NCI-H2227 (cell line): ENCODE results near the gene MOGAT3.

ENCODE experiments used
- DNase-seq: peaks from one replicate; lab custom pipeline; 2025; ENCODE audit not compliant: unreplicated experiment; lab: John Stamatoyannopoulos, UW

The MOGAT3 gene, protein sequence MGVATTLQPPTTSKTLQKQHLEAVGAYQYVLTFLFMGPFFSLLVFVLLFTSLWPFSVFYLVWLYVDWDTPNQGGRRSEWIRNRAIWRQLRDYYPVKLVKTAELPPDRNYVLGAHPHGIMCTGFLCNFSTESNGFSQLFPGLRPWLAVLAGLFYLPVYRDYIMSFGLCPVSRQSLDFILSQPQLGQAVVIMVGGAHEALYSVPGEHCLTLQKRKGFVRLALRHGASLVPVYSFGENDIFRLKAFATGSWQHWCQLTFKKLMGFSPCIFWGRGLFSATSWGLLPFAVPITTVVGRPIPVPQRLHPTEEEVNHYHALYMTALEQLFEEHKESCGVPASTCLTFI

DNA sequence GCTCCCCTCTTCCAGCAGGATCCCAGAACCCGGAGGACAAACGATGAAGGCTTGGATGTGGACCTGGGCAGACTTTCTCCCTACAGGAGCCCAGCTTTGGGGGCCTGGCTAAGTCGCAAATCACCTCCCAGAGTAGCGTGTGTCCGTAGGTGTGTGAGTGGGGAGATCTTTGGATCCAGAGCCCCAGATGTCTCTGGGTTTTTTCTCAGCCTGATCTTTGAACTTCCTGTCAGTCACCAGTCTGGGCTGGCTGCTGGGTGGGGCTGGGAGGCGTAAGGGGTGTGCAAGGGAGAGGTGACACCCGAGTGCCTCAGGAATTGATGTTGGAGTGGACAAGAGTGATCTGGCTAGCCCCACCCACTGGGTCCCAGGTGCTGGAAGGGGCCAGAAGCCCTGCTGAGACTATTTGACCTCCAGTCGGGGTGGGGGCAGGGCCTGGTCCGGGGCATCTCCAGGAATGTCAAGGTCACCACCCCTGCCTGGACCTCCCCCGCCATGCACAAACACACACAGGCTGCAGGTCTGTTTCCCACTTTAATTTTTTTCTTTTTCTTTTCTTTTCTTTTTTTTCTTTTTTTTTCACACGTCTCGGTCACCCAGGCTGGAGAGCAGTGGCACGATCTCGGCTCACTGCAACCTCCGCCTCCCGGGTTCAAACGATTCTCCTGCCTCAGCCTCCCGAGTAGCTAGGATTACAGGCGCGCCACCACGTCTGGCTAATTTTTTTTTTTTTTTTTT lies at the start of gene MOGAT3:
Gene MOGAT3 (minus strand): TSS at position 175 of the 738 bp plus-strand sequence. CDS start 182 bp downstream, outside the sequence.
- no peak for DNase-seq

DNA sequence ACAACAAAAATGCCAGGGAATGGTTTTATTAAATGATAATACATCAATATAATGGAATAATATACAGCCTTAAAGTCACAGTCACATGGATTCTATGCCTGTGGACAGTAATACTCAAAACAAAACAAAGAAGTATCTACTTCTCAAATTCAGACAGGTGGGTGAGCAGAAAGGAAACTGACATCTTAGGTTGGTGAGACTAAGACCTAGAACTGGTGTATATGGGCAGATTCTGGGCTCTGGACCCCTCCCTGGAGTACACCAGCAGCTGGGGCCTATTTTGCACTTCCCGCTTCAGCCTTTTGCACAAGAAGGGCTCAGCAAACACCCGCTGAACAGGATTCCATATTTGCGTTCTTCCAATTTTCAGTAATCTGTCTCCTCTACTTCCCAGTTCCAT lies 49.5 kb upstream of the MOGAT3 start:
- no peak for DNase-seq

DNA sequence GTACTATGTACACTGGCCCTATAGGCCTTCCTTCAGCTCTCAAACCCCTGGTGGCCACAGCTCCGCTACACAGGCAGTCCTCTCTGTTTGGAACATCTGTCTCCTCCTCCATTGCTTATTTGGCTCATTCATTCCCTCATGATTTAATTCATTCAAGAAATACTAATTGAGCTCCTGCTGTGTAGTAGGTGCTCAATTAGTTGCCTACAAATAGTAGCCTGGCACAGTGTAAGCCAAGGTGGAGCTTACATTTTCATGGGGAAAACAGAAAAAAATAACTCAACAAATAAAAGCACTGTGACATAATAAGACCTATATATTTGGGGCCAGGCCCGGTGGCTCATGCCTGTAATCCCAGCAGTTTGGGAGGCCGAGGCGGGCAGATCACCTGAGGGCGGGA lies 47.4 kb upstream of the MOGAT3 start:
- no peak for DNase-seq

DNA sequence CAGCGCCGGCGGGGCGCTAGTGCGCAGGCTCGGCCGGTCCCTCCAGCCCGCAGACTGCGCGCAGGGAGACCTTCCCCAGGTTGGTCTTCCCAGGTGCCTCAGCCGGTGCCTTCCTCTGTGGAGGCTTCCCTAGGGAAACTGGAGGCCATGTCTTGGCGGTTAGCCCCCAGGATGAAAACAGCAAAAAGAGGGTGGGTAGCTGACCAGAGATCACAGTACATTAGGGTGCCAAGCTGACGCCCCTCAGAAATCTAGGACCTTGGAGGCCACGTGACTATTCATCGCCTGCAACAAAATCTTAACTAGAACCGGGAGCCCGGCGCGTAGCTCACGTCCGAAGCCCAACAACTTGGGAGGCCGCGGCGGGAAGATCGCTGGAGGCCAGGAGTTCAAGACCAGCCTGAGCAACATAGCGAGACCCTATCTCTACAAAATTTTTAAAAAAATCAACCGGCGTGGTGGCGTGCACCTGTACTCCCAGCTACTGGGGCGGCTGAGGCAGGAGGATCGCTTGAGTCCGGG lies 44.4 kb upstream of the MOGAT3 start:
- DNase-seq: no peak

DNA sequence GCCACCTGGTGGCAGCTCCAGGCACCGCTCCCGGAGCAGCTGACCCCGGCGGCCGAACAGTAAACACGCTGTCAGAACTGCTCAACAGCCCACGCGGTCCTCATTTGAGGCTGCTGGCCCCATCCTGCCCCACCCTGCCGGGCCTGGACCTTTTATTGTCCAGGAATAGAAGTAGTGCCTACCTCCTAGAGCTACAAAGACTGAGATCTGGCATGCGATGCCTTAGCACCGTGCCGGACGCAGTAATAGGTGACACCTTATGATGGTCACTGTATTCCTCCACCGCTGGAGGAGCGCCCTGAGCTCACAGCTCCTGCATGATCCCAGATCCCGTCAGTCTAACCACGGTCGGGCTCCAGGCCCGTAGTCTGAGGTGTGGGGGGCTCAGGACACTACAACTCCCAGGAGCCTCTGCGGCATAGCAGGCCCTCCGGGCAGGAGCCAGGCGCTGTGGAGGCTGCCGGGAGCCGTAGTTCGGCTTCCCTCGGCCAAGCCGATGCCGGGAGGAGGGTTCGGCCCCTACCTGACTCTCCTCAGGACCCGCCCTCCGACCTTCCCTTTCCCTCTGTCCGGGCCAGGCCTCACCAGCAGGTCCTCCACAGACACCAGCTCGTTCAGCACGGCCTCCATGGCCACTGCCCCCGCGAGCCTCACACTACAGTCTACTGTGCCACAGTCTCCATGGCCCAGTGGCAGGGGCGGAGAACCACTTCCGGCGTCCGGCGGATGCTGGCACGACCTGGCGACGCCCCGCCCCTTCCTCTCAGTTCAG lies 43.7 kb upstream of the MOGAT3 start, which contains the start of gene FIS1:
Gene FIS1 (minus strand): TSS at position 707 of the 772 bp plus-strand sequence. CDS start 77 bp downstream, at position 630.
- peak; percentile 96 for DNase-seq

DNA sequence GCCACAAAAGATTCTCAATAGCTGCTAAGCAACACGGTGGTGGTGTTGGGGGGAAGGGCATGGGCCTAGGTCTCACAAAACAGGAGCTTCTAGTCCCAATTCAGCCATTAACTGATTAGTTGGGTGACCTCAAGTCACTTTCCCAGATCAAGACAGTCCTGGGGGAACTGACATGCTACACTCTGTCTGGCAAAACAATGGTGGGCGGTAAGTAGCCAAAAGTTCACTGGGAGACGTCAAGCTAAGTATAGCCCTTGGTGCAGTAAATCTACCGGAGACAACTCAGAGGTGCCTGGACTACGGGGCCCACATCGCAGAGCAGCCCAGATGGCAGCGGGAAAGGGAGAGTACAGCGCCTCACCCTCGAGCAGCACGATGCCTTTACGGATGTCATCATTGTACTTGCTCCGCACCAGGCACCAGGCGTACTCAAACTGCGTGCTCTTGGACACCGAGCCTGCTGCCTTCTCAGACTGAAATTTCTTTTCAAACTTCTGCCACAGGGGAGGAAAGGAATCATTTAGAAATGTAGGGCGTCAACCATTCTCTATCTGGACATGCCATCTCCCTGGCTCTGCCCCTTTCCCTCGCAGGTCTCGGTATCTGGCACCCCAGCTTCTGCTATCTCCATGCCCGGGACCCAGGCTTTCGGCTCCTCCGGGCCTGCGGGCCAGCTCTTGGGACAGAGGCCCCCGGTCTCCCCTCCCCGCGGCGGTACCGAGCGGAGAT lies 43.0 kb upstream of the MOGAT3 start:
- DNase-seq: peak; percentile 39

DNA sequence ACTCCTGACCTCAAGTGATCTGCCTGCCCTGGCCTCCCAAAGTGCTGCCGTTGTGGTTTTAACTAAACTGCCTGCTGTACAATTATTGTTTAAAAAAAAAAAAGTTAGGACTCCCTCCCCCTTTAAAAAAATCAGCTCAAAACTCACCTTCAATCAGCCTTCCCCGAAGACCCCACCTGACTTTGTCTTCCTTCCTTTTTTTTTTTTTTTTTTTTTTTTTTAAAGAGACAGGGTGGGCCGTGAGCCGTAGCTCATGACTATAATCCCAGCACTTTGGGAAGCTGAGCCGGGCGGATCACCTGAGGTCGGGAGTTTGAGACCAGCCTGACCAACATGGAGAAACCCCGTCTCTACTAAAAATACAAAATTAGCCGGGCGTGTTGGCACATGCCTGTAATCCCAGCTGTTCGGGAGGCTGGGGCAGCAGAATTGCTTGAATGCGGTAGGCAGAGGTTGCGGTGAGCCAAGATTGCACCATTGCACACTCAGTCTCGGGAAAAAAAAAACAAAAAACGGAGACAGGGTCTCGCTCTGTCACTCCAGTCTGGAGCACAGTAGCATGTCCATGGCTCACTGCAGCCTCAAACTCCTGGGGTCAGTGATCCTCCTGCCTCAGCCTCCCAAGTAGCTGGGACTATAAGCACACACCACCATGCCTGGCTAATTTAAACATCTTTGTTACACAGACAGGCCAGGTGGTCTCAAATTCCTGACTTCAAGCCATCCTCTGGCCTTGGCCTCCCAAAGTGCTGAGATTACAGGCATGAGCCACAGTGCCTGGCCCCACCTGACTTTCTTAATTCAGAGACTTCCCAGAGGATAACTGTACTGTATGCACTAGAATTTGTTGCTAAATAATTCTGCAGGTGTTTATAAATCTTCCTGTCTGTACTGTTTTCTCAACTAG lies 40.9 kb upstream of the MOGAT3 start:
- no peak for DNase-seq

DNA sequence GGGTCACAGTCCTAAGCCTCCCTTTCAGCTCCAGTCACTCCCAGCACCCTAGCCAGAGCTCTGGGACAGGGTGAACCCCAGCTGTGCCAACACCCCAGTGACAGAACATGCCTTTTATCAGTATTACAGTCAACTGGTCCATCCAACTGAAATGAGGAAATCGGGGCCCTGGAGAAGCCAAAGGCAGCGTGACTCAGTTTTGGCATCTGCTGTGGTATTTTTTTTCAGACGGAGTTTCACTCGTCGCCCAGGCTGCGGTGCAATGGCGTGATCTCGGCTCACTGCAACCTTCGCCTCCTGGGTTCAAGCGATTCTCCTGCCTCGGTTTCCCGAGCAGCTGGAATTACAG lies 40.2 kb upstream of the MOGAT3 start:
- no peak for DNase-seq

DNA sequence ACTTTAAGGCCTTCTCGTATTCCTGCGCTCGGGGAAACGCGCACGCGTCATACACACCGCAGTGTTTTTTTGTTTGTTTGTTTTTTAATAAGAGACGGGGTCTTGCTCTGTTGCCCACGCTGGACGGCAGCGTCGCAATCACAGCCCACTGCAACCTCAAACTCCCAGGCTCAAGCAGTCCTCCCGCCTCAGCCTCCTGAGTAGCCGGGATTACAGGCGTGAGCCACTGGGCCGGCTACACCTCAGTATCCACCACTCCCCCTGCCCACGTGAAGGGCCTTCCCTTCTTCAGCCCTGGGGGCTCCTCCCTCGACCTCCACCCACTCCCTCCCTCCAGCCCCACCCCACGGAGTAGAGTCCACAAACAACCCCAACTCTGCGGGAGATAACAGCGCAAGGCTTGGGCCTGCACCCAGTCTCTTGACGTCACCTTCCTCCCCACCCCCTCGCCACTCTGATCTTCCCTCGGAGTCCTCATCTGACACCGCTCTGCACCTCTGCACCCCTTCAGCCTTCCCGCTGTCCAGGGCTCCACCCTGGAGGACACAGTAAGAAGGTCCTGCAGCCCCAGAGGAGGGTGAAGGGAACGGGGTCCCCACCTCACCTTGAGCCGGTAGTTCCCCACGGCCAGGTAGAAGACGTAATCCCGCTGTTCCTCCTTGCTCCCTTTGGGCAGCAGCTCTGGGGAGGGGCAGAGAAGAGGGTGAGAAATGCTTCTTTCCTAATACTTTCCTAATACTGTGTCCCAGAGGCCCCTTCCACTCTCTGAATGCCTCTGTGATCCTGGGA lies 39.6 kb upstream of the MOGAT3 start:
- DNase-seq: no peak

DNA sequence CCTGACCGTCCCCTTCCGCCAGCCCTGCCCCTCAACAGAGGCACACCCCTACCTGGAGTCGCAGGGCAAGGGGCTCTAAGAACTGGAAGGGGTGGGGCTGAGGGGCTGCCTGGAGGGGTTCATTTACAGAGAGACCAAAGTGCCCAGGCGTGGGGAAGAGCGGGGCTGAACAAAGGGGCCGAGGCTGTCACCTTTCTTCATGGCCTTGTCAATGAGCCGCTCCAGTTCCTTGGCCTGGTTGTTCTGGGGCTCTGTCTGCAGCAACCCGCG lies 39.0 kb upstream of the MOGAT3 start:
- DNase-seq: no peak

DNA sequence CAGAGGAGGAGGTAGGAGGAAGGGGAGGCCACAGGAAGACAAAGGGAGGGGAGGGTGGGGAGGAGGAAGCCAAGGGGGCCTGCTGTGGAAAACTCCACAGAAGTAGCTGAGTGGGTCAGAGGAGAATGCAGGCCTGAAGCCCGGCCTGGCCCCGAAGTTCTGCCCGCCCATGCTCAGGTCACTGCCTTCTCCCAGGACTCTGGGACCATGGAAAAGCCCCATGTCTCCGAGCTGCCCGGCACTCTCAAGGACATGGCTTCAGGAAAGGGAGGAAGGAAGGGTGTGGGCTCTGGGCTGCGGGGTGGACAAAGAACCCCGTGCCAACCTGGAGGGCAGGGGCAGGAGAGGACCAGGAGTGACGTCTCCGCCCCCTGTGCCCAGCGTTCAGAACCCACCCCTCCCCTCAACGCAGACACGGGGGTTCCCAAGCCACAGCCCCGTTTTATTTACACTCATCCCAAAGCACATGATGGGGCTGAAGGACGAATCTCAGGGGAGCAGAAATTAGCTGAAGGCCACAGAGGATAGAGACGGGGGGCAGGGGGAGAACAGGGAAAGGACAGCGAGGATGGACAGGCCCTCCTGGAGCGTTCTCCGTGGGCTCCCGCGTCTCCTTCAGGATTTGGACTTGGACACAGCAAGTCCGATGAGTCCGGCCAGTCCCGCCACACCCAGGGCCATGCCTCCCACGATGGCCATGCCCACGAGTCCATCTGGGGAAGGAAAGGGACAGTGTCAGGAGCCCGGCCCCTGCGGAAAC lies 38.5 kb upstream of the MOGAT3 start:
- DNase-seq: no peak

DNA sequence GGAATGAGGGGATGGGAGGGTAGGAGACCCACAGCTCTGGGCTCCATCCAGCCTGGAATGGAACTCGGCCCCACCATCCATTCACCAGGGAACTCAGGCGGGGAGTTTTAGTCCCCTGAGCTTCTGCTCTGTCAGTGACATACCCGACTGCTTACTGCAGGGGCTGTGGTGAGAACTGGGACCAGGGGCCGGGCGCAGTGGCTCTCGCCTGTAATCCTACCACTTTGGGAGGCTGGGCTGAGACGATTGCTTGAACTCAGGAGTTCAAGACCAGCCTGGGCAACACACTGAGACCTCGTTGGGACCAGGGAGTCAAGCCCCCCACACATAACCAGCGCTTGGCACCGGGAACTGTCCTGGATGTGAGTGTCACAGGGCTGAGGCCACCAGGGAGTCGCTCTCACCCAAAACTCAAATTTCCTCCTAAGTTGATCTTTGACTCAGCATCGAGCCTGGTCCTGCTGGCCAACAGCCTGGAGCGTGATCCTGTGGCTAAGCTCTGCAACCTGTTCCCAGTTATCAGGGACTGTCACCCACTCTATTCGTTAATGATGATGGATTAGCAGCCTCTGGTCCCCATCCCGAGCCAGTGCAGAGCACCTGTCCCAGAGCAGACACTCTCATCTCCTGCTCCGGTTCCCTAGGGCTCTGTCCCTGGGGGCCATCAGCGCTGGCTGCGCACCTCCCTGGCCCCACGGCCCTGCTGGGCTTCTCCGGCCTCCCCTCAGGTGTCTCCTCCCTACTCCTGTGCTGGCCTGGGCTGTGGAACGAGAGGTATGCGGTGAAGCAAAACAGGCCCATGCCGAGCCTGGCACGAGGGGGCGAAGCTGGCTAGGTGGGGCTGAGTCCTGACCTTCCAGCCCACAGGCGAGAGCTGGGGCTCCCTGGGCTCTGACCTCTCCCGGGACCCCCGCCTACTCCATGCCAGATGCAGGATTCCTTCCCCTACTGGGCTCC lies 37.7 kb upstream of the MOGAT3 start:
- DNase-seq: no peak

DNA sequence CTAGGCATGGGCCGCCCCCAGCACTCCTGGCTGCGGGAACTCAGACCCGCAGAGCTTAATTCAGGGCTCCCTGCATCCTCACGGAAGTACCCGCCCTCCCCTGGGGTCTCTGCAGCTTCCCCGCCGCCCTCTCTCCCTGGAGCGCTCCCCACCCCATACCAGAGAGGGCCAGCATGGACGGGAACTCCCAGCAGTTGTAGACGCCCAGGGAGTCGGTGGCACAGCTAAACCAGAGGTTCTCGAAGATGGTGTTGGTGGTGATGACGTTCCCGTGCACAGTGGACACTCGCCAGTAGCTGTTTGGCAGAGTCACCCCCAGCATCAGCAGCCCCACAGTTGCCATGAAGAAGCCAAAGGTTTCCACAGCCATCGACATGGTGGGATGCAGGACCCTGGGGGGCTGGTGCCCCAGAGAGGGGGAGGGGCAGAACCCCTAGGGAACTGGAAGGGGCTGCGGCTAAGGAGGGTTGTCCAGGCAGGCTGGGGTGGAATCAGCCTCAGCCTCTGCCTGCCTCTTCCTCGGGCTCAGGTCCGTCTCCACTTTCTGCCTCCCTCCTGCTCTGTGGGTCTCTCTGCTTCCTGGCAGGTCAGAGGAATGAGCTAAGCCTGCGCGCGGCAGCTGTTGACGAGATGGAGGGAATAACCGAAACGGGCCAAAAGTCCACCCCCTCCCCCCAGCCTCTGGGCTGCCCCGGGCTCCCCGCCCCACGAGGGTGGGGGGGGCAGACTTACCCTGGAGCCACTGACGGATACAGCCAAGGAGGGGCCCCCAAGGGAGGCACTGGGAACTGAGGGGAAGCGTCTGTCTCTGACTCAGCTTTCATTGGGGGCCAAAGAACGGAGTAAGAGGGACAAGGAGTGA lies 36.6 kb upstream of the MOGAT3 start, which contains the start of gene CLDN15:
Gene CLDN15 (minus strand): TSS at position 597 of the 862 bp plus-strand sequence. CDS start 221 bp downstream, at position 376.
- DNase-seq: no peak

DNA sequence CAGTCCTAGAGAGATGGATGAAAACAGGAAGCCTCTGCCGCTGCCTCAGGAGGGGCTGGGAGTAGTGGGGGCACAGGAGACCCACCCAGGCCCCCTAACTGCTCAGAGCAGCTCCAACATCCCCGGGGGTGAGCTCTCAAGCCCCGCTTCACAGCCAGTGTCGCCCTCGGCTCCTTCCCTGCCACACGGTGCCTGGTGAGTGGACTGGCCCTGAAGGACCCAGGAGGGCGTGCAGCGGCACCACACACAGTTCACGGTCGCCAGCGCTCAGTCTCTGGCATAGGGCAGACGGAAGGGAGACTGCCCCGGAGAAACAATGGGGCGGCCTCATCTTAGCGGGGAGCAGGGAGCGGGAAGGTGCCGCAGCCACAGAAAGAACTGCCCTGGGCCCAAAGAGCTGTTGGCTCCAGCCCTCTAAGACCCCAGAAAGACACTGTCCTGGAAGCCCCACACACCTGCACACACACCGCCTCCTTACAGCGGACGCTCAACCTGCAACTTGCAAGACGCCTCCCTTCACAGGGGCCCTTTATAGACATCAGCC lies 35.5 kb upstream of the MOGAT3 start:
- no peak for DNase-seq

DNA sequence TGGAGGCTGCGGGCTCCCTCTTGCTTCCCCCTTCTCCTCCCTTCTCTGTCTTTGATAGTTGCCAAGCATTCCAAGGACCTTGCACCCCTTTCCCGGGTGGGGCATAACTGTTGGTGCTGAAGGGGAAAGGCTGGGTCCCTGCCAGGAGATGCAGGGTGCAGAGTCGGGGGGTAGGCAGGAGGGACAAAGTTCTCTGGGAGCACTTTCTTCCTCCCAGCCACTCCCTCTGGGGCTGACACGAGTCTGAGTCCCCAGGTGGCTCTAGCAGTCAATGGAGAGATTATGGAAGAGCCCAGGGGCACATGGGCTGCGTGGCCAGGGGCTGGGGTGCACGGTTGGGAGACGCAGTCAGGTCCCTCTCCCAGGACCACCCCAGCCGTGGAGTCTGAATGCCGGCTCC lies 34.7 kb upstream of the MOGAT3 start:
- DNase-seq: no peak

DNA sequence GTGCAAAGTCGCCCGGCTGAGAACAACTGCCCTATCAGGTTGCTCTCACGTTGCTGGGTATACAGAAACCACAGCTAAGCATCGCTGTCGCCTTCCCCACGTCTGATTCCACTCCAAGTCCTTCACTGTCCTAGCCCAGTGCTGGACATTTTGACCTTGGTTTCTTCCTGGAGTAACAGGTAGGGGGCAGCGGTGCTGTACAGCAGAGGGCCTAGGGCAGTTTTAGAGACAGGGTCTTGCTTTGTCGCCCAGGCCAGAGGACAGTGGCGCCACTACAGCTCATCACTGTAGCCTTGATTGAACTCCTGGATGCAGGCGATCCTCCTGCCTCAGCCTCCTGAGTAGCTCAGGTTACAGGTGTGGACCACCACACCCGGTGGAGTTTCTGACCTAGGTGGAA lies 34.2 kb upstream of the MOGAT3 start:
- DNase-seq: no peak
